ENCODE measurements around the gene ZNF516.

Gene ZNF516

DNA sequence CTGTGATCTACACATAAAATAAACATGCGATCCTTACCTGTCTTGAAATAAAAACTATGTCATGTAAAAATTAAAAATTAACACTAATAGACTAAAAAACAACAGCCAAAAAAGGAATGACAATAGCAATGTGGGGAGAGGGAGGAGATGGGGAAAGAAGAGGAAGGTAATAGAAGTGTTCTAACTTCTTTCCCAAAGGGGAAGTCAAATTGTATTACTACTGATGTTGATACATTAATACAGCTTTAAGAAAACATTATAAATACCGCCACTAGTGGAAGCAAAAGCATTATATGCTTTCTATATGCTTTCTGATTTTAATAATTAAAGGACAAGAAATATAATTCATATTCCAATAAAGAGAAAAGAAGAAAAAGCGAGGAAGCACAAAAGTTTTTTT is 22.2 kb downstream of the ZNF516 start:
- Histone ChIP-seq H3K18ac (ENCODE audit: low read length) (no peak overlapping the region), H2BK5ac (ENCODE audit: low read length) (no peak overlapping the region), H3K23ac (ENCODE audit: low read depth, low read length, poor library complexity) (no peak overlapping the region), H3K79me1 (ENCODE audit: low read depth, low read length) (peaks cover 12% of the 10 kb centered on the region), H3K9ac (ENCODE audit: low read depth, low read length, poor library complexity) (no peak overlapping the region), H3K27me3 (ENCODE audit: control insufficient read depth in 3 of 3, insufficient read depth in 3 of 3, low read depth in 1 of 3, low read length in 3 of 3) (no peaks in the 10 kb centered on the region), H3K9me3 (replicated peaks in 1 of 2; ENCODE audit: control insufficient read depth in 2 of 2, insufficient read depth in 1 of 2, low read depth in 1 of 2, low read length in 2 of 2) (peaks cover 2 to 6% of the 10 kb centered on the region in 2 donors), H3K4me2 (ENCODE audit: insufficient read depth, low read length, poor library complexity, severe bottlenecking) (no peak overlapping the region), H3K4ac (ENCODE audit: low read length) (no peak overlapping the region), H3K4me1 (ENCODE audit: control insufficient read depth in 2 of 2, insufficient read depth in 1 of 2, low read depth in 1 of 2, low read length in 2 of 2) (peaks cover 2 to 5% of the 10 kb centered on the region in 2 donors), H2AK5ac (ENCODE audit: low read depth, low read length) (no peak overlapping the region), H2BK120ac (ENCODE audit: low read depth, low read length) (no peak overlapping the region), H3K4me3 (ENCODE audit: low read length in 2 of 2) (no peak overlapping the region), H3K14ac (ENCODE audit: low read length) (no peak overlapping the region), H2BK12ac (ENCODE audit: low read length) (no peak overlapping the region), H4K91ac (ENCODE audit: low read depth, low read length, poor library complexity) (no peak overlapping the region), H4K8ac (ENCODE audit: low read depth, low read length) (no peak overlapping the region), H3K27ac (replicated peaks; ENCODE audit: low read length) (no peak overlapping the region), H3K36me3 (replicated peaks in 1 of 2; ENCODE audit: control insufficient read depth in 2 of 2, insufficient read depth in 2 of 2, low read length in 2 of 2) (peaks cover 3 to 34% of the 10 kb centered on the region in 2 donors), H2AFZ (ENCODE audit: low read length) (no peak overlapping the region), H2BK15ac (ENCODE audit: low read length) (no peak overlapping the region)
- DNase-seq (ENCODE audit: low spot score), result no peak
- WGBS, 2 donors (ENCODE audit: extremely low coverage in 2 of 2, insufficient read length in 2 of 2, insufficient replicate concordance in 1 of 2), result no CpG with 5 or more reads among the region's 3 CpGs

DNA sequence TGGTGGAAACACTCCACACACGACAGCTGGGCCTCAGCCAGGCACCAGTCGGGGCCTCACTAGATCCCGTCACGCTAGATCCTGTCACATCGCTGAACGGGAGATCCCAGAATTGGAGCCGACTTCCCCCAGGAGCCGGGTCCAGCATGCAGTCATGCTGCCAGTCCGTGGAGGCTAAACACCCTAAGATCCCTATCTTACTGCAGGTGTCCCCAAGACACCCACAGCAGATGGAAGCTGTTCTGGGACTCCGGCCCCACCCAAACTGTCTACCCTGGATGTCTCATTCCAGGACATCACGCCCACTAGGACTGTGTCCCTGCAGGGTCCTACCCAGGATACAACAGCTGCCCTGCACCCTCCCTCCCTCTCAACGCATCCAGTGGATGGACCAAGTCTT is 23.4 kb downstream of the ZNF516 start:
- no peak overlapping the region for H2AFZ ChIP-seq (ENCODE audit: low read length)
- H3K27me3 ChIP-seq (ENCODE audit: control insufficient read depth in 3 of 3, insufficient read depth in 3 of 3, low read depth in 1 of 3, low read length in 3 of 3), result no peaks in the 10 kb centered on the region
- no peak overlapping the region for H2AK5ac ChIP-seq (ENCODE audit: low read depth, low read length)
- no peak overlapping the region for H3K4me2 ChIP-seq (ENCODE audit: insufficient read depth, low read length, poor library complexity, severe bottlenecking)
- peak overlapping the region; percentile 88 for H2BK5ac ChIP-seq (ENCODE audit: low read length)
- H3K14ac ChIP-seq (ENCODE audit: low read length), result no peak overlapping the region
- H3K4ac ChIP-seq (ENCODE audit: low read length), result no peak overlapping the region
- no peak overlapping the region for H3K23ac ChIP-seq (ENCODE audit: low read depth, low read length, poor library complexity)
- H3K9me3 ChIP-seq (replicated peaks in 1 of 2; ENCODE audit: control insufficient read depth in 2 of 2, insufficient read depth in 1 of 2, low read depth in 1 of 2, low read length in 2 of 2), result peaks cover 2 to 6% of the 10 kb centered on the region in 2 donors
- no CpG with 5 or more reads among the region's 12 CpGs for WGBS, 2 donors (ENCODE audit: extremely low coverage in 2 of 2, insufficient read length in 2 of 2, insufficient replicate concordance in 1 of 2)
- H4K91ac ChIP-seq (ENCODE audit: low read depth, low read length, poor library complexity), result no peak overlapping the region
- peaks cover 14% of the 10 kb centered on the region for H3K79me1 ChIP-seq (ENCODE audit: low read depth, low read length)
- H2BK120ac ChIP-seq (ENCODE audit: low read depth, low read length), result no peak overlapping the region
- H3K9ac ChIP-seq (ENCODE audit: low read depth, low read length, poor library complexity), result no peak overlapping the region
- no peak overlapping the region for H2BK15ac ChIP-seq (ENCODE audit: low read length)
- H4K8ac ChIP-seq (ENCODE audit: low read depth, low read length), result peak overlapping the region; percentile 4
- DNase-seq (ENCODE audit: low spot score), result no peak
- H3K4me3 ChIP-seq (ENCODE audit: low read length in 2 of 2), result no peak overlapping the region
- no peak overlapping the region for H3K27ac ChIP-seq (replicated peaks; ENCODE audit: low read length)
- H3K4me1 ChIP-seq (ENCODE audit: control insufficient read depth in 2 of 2, insufficient read depth in 1 of 2, low read depth in 1 of 2, low read length in 2 of 2), result peaks cover 0 to 4% of the 10 kb centered on the region in 2 donors
- H3K36me3 ChIP-seq (replicated peaks in 1 of 2; ENCODE audit: control insufficient read depth in 2 of 2, insufficient read depth in 2 of 2, low read length in 2 of 2), result peaks cover 3 to 42% of the 10 kb centered on the region in 2 donors
- no peak overlapping the region for H2BK12ac ChIP-seq (ENCODE audit: low read length)
- H3K18ac ChIP-seq (ENCODE audit: low read length), result peak overlapping the region; percentile 11

DNA sequence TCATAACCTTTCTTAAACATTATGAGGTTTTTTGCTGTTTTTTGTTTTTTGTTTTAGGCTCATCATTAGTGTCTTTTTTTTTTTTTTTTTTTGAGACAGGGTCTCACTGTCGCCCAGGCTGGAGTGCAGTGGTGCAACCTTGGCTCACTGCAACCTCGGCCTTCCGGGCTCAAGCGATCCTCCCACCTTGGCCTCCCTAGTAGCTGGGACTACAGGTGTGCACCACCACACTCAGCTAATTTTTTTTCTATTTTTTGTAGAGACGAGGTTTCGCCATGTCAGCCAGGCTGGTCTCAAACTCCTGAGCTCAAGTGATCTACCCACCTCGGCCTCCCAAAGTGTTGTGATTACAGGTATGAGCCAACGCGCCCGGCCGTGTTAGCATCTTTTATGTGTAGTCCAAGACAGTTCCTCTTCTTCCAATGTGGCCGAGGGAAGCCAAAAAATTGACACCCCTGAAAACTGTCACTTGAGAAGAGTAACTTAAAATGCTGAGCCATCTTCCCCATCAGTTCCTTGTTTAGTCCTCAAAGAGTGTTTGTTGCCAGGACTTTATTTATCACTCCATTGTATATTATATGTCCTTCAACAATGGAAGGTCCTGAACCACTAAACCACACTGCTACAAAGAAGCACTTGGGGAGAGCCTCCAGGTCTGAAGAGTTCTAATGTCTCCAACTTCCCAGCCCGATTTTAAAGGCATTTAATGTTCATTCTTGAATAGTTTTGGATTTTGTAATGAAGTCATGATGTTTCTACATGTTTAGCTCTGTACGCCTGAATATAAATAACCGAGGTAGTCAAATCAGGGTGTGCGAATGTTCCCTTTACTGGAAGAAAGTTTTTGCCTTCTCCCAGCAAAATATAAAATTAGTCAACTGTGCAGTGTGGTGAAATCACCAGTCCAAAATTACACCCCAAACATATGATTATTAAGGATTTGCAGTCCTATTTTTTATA is 26.4 kb downstream of the ZNF516 start:
- no peak overlapping the region for H3K9ac ChIP-seq (ENCODE audit: low read depth, low read length, poor library complexity)
- peaks cover 0 to 4% of the 10 kb centered on the region in 2 donors for H3K4me1 ChIP-seq (ENCODE audit: control insufficient read depth in 2 of 2, insufficient read depth in 1 of 2, low read depth in 1 of 2, low read length in 2 of 2)
- H3K4me3 ChIP-seq (ENCODE audit: low read length in 2 of 2), result no peak overlapping the region
- H4K8ac ChIP-seq (ENCODE audit: low read depth, low read length), result no peak overlapping the region
- H2BK120ac ChIP-seq (ENCODE audit: low read depth, low read length), result no peak overlapping the region
- peaks cover 21% of the 10 kb centered on the region for H3K79me1 ChIP-seq (ENCODE audit: low read depth, low read length)
- no peak overlapping the region for H3K4me2 ChIP-seq (ENCODE audit: insufficient read depth, low read length, poor library complexity, severe bottlenecking)
- no peak overlapping the region for H3K14ac ChIP-seq (ENCODE audit: low read length)
- no peak overlapping the region for H2AK5ac ChIP-seq (ENCODE audit: low read depth, low read length)
- no peak overlapping the region for H3K18ac ChIP-seq (ENCODE audit: low read length)
- no peak overlapping the region for H4K91ac ChIP-seq (ENCODE audit: low read depth, low read length, poor library complexity)
- no peaks in the 10 kb centered on the region for H3K27me3 ChIP-seq (ENCODE audit: control insufficient read depth in 3 of 3, insufficient read depth in 3 of 3, low read depth in 1 of 3, low read length in 3 of 3)
- no peak overlapping the region for H2BK5ac ChIP-seq (ENCODE audit: low read length)
- H2BK15ac ChIP-seq (ENCODE audit: low read length), result no peak overlapping the region
- H3K27ac ChIP-seq (replicated peaks; ENCODE audit: low read length), result no peak overlapping the region
- no CpG with 5 or more reads among the region's 16 CpGs for WGBS, 2 donors (ENCODE audit: extremely low coverage in 2 of 2, insufficient read length in 2 of 2, insufficient replicate concordance in 1 of 2)
- H2BK12ac ChIP-seq (ENCODE audit: low read length), result no peak overlapping the region
- H3K23ac ChIP-seq (ENCODE audit: low read depth, low read length, poor library complexity), result no peak overlapping the region
- H3K36me3 ChIP-seq (replicated peaks in 1 of 2; ENCODE audit: control insufficient read depth in 2 of 2, insufficient read depth in 2 of 2, low read length in 2 of 2), result peaks cover 5 to 64% of the 10 kb centered on the region in 2 donors
- no peak overlapping the region for H3K4ac ChIP-seq (ENCODE audit: low read length)
- H3K9me3 ChIP-seq (replicated peaks in 1 of 2; ENCODE audit: control insufficient read depth in 2 of 2, insufficient read depth in 1 of 2, low read depth in 1 of 2, low read length in 2 of 2), result peaks cover 2 to 6% of the 10 kb centered on the region in 2 donors
- H2AFZ ChIP-seq (ENCODE audit: low read length), result no peak overlapping the region
- DNase-seq (ENCODE audit: low spot score), result no peak

DNA sequence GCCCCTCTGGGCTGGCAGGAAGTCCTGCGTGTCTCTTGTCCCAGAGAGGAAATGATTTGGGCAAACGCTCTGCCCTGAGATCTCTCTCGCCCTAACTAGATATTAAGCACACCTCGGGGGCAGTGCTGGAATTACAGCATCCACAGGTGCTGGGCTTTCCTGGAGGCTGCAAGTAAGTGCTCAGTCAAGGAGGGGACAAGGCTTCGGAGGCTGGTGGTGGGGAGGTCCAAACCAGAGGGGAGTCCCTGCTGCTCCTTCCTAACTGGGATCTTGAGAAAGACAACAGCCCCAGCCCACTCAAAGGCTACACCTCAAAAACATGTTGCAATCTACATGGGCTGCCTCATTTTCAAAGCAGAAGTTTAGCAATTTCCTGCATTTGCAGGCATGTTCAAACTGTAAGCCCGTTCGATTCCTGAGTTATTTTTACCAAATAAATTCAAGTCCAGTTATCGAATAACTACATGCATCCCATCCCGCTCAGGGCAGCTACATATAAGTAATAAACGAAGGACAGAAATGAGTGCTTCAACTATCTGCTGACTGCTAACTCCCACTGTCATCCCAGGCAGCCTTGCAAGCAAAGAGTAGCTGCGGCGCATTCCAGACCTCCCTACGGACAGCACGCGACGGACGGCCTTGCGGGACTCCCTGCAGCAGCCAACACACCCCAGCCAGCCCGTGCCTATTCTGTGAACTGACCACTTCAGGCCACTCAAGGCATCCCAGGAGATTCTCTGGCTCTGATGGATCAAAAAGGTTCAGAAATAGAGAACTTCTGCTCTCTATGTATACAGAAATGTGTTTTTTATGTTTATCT is 27.5 kb downstream of the ZNF516 start:
- H3K4me1 ChIP-seq (ENCODE audit: control insufficient read depth in 2 of 2, insufficient read depth in 1 of 2, low read depth in 1 of 2, low read length in 2 of 2), result peaks cover 0 to 4% of the 10 kb centered on the region in 2 donors
- H3K79me1 ChIP-seq (ENCODE audit: low read depth, low read length), result peaks cover 25% of the 10 kb centered on the region
- H2BK5ac ChIP-seq (ENCODE audit: low read length), result no peak overlapping the region
- H3K36me3 ChIP-seq (replicated peaks in 1 of 2; ENCODE audit: control insufficient read depth in 2 of 2, insufficient read depth in 2 of 2, low read length in 2 of 2), result peaks cover 5 to 71% of the 10 kb centered on the region in 2 donors
- no peak overlapping the region for H2BK15ac ChIP-seq (ENCODE audit: low read length)
- H4K8ac ChIP-seq (ENCODE audit: low read depth, low read length), result no peak overlapping the region
- no CpG with 5 or more reads among the region's 19 CpGs for WGBS, 2 donors (ENCODE audit: extremely low coverage in 2 of 2, insufficient read length in 2 of 2, insufficient replicate concordance in 1 of 2)
- no peak overlapping the region for H2AFZ ChIP-seq (ENCODE audit: low read length)
- H3K27ac ChIP-seq (replicated peaks; ENCODE audit: low read length), result no peak overlapping the region
- H3K4me3 ChIP-seq (ENCODE audit: low read length in 2 of 2), result no peak overlapping the region
- H3K9me3 ChIP-seq (replicated peaks in 1 of 2; ENCODE audit: control insufficient read depth in 2 of 2, insufficient read depth in 1 of 2, low read depth in 1 of 2, low read length in 2 of 2), result peaks cover 2 to 6% of the 10 kb centered on the region in 2 donors
- H2BK12ac ChIP-seq (ENCODE audit: low read length), result no peak overlapping the region
- no peak overlapping the region for H2AK5ac ChIP-seq (ENCODE audit: low read depth, low read length)
- no peak overlapping the region for H4K91ac ChIP-seq (ENCODE audit: low read depth, low read length, poor library complexity)
- H3K18ac ChIP-seq (ENCODE audit: low read length), result peak overlapping the region; percentile 35
- H3K23ac ChIP-seq (ENCODE audit: low read depth, low read length, poor library complexity), result no peak overlapping the region
- DNase-seq (ENCODE audit: low spot score), result no peak
- no peak overlapping the region for H2BK120ac ChIP-seq (ENCODE audit: low read depth, low read length)
- no peak overlapping the region for H3K4me2 ChIP-seq (ENCODE audit: insufficient read depth, low read length, poor library complexity, severe bottlenecking)
- no peaks in the 10 kb centered on the region for H3K27me3 ChIP-seq (ENCODE audit: control insufficient read depth in 3 of 3, insufficient read depth in 3 of 3, low read depth in 1 of 3, low read length in 3 of 3)
- no peak overlapping the region for H3K9ac ChIP-seq (ENCODE audit: low read depth, low read length, poor library complexity)
- no peak overlapping the region for H3K14ac ChIP-seq (ENCODE audit: low read length)
- H3K4ac ChIP-seq (ENCODE audit: low read length), result no peak overlapping the region

Measured in neuronal stem cell (in vitro differentiated cells).